ENCODE results near the gene B3GALT2. TPM values are rescaled to one million over a fixed set of nuclear protein-coding genes. Genes with fewer than 3 reads are reported as not detected.

The B3GALT2 gene
- total and polyA plus RNA-seq, 2 of the 8 experiments (the other 6 are each of a cell fraction or from before 2014, with no cell fraction given), result not detected

DNA sequence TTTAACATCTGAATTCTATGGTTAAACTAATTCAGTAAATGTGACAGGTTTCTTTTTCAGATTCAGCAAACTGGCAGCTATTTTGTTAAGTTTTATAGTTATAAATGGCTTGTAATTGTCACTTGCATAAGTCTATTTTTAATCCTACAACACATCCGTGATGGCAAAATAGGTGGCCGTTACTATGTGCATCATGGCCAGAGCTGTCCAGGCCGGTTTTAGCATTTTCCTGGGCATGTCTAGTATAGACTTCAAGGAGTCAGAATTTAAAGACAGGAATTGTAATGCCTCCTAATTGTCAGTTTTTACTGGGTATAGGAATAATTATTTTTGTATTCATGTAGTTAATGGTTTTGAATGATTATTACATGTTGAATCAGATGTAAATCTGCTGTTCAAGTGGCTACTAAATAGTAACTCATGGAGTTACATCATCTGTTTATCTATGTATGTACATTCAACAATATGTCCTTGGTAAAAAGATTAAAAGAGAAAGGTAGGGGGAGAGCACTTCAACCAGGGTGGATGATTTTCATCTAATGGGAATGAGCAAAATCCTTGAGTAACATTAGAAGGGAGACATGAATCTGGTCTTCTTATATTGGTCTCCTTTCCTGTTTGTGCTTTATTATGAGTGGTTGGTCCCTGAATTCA is 3.2 kb upstream of the B3GALT2 start:
- Histone ChIP-seq H3K9ac (replicated peaks in 1 of 4; ENCODE audit: extremely low read depth in 1 of 4, low read depth in 3 of 4, low read length in 3 of 4) (no peak overlapping the region), H4K8ac (ENCODE audit: extremely low read depth, insufficient read depth, low read length) (no peak overlapping the region), H3K4me1 (replicated peaks in 1 of 4; ENCODE audit: control insufficient read depth in 3 of 4, insufficient read depth in 4 of 4, low read length in 3 of 4) (no peaks in the 10 kb centered on the region; a peak in 1 of 7 replicates), H3K18ac (ENCODE audit: extremely low read depth, low read length) (no peak overlapping the region), H3K79me1 (ENCODE audit: low read depth, low read length) (no peaks in the 10 kb centered on the region), H4K20me1 (replicated peaks in 1 of 2; ENCODE audit: control insufficient read depth in 1 of 2, insufficient read depth in 2 of 2, low read length in 2 of 2) (peaks cover 2 to 4% of the 10 kb centered on the region in 2 experiments), H3K4me2 (ENCODE audit: insufficient read depth in 1 of 2, low read depth in 2 of 2, low read length in 2 of 2) (no peak overlapping the region), H4K5ac (ENCODE audit: insufficient read length, low read depth, low read length) (no peak overlapping the region), H3K36me3 (ENCODE audit: control insufficient read depth in 2 of 4, insufficient read depth in 4 of 4, low read length in 3 of 4) (peaks cover 0 to 15% (median 7%) of the 10 kb centered on the region in 4 experiments; a peak in 2 of 8 replicates), H3K79me2 (ENCODE audit: control insufficient read depth in 1 of 2, insufficient read depth in 2 of 2, low read length in 2 of 2) (peaks cover 0 to 78% of the 10 kb centered on the region in 2 experiments; a peak in 3 of 4 replicates), H3K23me2 (ENCODE audit: low read depth, low read length) (no peaks in the 10 kb centered on the region), H2AK5ac (ENCODE audit: low read depth, low read length) (no peak overlapping the region), H3K9me3 (ENCODE audit: insufficient read depth in 2 of 2, low read depth in 1 of 2, low read length in 1 of 2) (peaks cover 14 to 15% of the 10 kb centered on the region in 2 experiments), H2BK15ac (ENCODE audit: low read length) (no peak overlapping the region), H3K27me3 (replicated peaks in 1 of 4; ENCODE audit: control insufficient read depth in 3 of 4, extremely low read depth in 1 of 4, insufficient read depth in 3 of 4, low read length in 3 of 4) (no peaks in the 10 kb centered on the region), H2BK12ac (ENCODE audit: low read depth, low read length) (no peak overlapping the region), H4K91ac (replicated peaks; ENCODE audit: insufficient read length, low read length) (no peak overlapping the region), H3K4ac (replicated peaks; ENCODE audit: insufficient read length, low read depth, low read length) (no peak overlapping the region), H2BK120ac (replicated peaks; ENCODE audit: low read depth, low read length) (no peak overlapping the region), H3K56ac (replicated peaks; ENCODE audit: insufficient read length, low read depth, low read length) (no peak overlapping the region), H2BK5ac (ENCODE audit: low read depth, low read length) (no peak overlapping the region), H3K14ac (ENCODE audit: insufficient read length) (no peak overlapping the region), H3K4me3 (ENCODE audit: extremely low read depth in 1 of 4, insufficient read depth in 2 of 4, low read depth in 3 of 4, low read length in 4 of 4) (no peak overlapping the region), H3K27ac (ENCODE audit: low read depth, low read length) (no peak overlapping the region), H2BK20ac (ENCODE audit: low read length) (no peak overlapping the region), H3K23ac (ENCODE audit: insufficient read length) (no peak overlapping the region), H2AFZ (ENCODE audit: low read length) (no peak overlapping the region)
- ChIA-PET CTCF (ENCODE audit: partially characterized antibody) (interaction anchor here (2.6 kb wide), 1 partner anchor 8 kb away, joined by 10 read pairs; no protein-coding TSS in a partner anchor), POLR2A (ENCODE audit: partially characterized antibody) (no interaction called here)
- TF ChIP-seq SAP30 (IDR thresholded peaks at IDR 0.05; ENCODE audit: insufficient read depth, insufficient replicate concordance, low read length), result no peak
- no peak for TF ChIP-seq NRF1 (IDR thresholded peaks at IDR 0.05; ENCODE audit: low read depth, low read length)
- no peak for TF ChIP-seq GABPA (IDR thresholded peaks at IDR 0.05; ENCODE audit: borderline replicate concordance, insufficient read depth, low read length)
- FAIRE-seq (no peak), DNase-seq (ENCODE audit: low read depth in 1 of 2, low spot score in 2 of 2) (no peak)
- WGBS, 2 experiments (ENCODE audit: extremely low coverage in 1 of 2, insufficient coverage in 1 of 2, insufficient read length in 1 of 2, insufficient replicate concordance in 2 of 2, low coverage in 1 of 2, low lambda C conversion rate in 2 of 2, missing lambda C conversion rate in 1 of 2), result 92% methylated on average over 3 of the region's 3 CpGs; no CpG with 5 or more reads in 1 of the 2 experiments
